K562 (cell line): Measurements from ENCODE around the gene UBE2L3. TPM values are rescaled to one million over a fixed set of nuclear protein-coding genes. Genes with fewer than 3 reads are reported as not detected.

Source experiments
- E4F1 ChIP-seq: fragments of 250-450 bp; sonication (Bioruptor Pico); IDR thresholded peaks from 2 replicates; pipeline ENCODE4 v1.5.0; 2021; ENCODE audit warnings: mild to moderate bottlenecking, borderline replicate concordance
- ELK3 ChIP-seq: fragments of 450-650 bp; formaldehyde crosslinking; IDR thresholded peaks from 2 replicates; pipeline ENCODE4 v1.4.0; 2020; ENCODE audit warnings: mild to moderate bottlenecking
- GTF3C2 ChIP-seq: IDR thresholded peaks from 3 replicates; pipeline ENCODE4 v1.6.1; 2011; ENCODE audit warnings: borderline replicate concordance, mild to moderate bottlenecking, moderate library complexity; ENCODE audit not compliant: insufficient read length; ENCODE audit errors: extremely low read depth
- HDAC2 ChIP-seq: fragments of 450-650 bp; IDR thresholded peaks from 2 replicates; pipeline ENCODE4 v1.6.1; 2016; ENCODE audit warnings: mild to moderate bottlenecking
- ID3 ChIP-seq, 2 experiments: fragments of 250-450 bp in 1 of 2; fragments of 450-650 bp in 1 of 2; sonication (Bioruptor Pico) in 1 of 2; IDR thresholded peaks; 2 replicates each; pipeline versions ENCODE4 v1.6.1 to v1.8.0; 2016 to 2021; ENCODE audit warnings: mild to moderate bottlenecking in 2 of 2, moderate library complexity in 2 of 2, missing compliant biosample characterization in 1 of 2, missing genetic modification characterization in 1 of 2
- MLX ChIP-seq, 2 experiments: fragments of 450-650 bp in 1 of 2; sonication (generic) in 1 of 2; formaldehyde crosslinking; conservative IDR thresholded peaks; 2 replicates each; pipeline versions ENCODE4 v1.4.0 to v1.8.1; 2020 to 2022; ENCODE audit warnings: mild to moderate bottlenecking in 1 of 2, missing genetic modification reagents in 1 of 2
- NR3C1 ChIP-seq: sonication (generic); formaldehyde crosslinking; IDR thresholded peaks from 2 replicates; pipeline ENCODE4 v1.8.1; 2022; ENCODE audit warnings: missing genetic modification reagents
- OTX1 ChIP-seq: fragments of 450-650 bp; formaldehyde crosslinking; IDR thresholded peaks from 2 replicates; pipeline ENCODE4 v1.4.0; 2022; ENCODE audit warnings: mild to moderate bottlenecking
- PTRF ChIP-seq: fragments of 450-650 bp; IDR thresholded peaks from 2 replicates; pipeline ENCODE4 v1.6.1; 2016; ENCODE audit warnings: mild to moderate bottlenecking, missing genetic modification characterization, missing compliant biosample characterization
- UBTF ChIP-seq, 2 experiments: IDR thresholded peaks; 2 replicates each; pipeline ENCODE4 v1.6.1; 2012; ENCODE audit warnings: improper control_type of control experiment in 2 of 2, low read depth in 2 of 2, low read length in 2 of 2, borderline replicate concordance in 1 of 2
- ZBTB33 ChIP-seq: sonication (generic); formaldehyde crosslinking; IDR thresholded peaks from 2 replicates; pipeline ENCODE4 v1.8.1; 2023; ENCODE audit warnings: mild to moderate bottlenecking, missing genetic modification reagents
- ZNF41 ChIP-seq: fragments of 250-450 bp; sonication (Bioruptor Pico); conservative IDR thresholded peaks from 2 replicates; pipeline ENCODE4 v1.4.0; 2020; ENCODE audit warnings: mild to moderate bottlenecking
- ZNF830 ChIP-seq: fragments of 250-450 bp; sonication (Bioruptor Pico); IDR thresholded peaks from 2 replicates; pipeline ENCODE4 v1.5.0; 2021; ENCODE audit warnings: mild to moderate bottlenecking
- polyA plus RNA-seq, 8 experiments: library from polyadenylated mRNA; depleted of rRNA in 4 of 8; stranded (reverse) in 5 of 8; unstranded in 3 of 8; fragments of >200 nt; fragmentation: Nextera tagmentation in 2 of 8; fragmentation: Illumina TruSeq in 1 of 8; extraction: Ambion mirVana in 2 of 8; extraction: Trizol in 1 of 8; gene quantifications; 2 replicates each; pipeline versions ENCODE4 v1.2.1 to v1.2.3, GENCODE V29; 2011 to 2014; ENCODE audit warnings: inconsistent platforms in 1 of 8, missing spikeins in 1 of 8
- total RNA-seq, 7 experiments: library from RNA; depleted of rRNA in 6 of 7; stranded (reverse); fragments of >200 nt in 6 of 7; fragmentation: Illumina TruSeq in 2 of 7; extraction: Trizol in 2 of 7; gene quantifications; 2 replicates each; pipeline versions ENCODE4 v1.2.1 to v1.2.3, GENCODE V29; 2011 to 2021; ENCODE audit warnings: low replicate concordance in 1 of 7

UBE2L3 gene
- total and polyA plus RNA-seq, 9 of the 15 experiments (the other 6 are each of a cell fraction or from before 2014, with no cell fraction given): 215 to 625 (median 285) TPM

GRCh38 chr22:21605887-21606564 is 38.5 kb downstream of the UBE2L3 start (continued):
- peak; percentile 80 for TF ChIP-seq ZBTB33 (CRISPR knock-in tag)
- TF ChIP-seq UBTF (IDR thresholded peaks at IDR 0.05; ENCODE audit: borderline replicate concordance in 1 of 2, low read depth in 2 of 2, low read length in 2 of 2): no peak
- no peak for TF ChIP-seq PTRF (tag)
- 0 out of 2 replicates have a peak, but pooled peaks have one; percentile 46 for TF ChIP-seq ZNF41 (CRISPR knock-in tag)
- TF ChIP-seq NR3C1: no peak
- TF ChIP-seq ID3 (CRISPR knock-in tag; IDR thresholded peaks at IDR 0.05): no peak
- TF ChIP-seq ID3 (tag; IDR thresholded peaks at IDR 0.05): no peak
- 0 out of 2 replicates have a peak, but pooled peaks have one; percentile 35 for TF ChIP-seq OTX1 (CRISPR knock-in tag)
- no peak for TF ChIP-seq E4F1 (CRISPR knock-in tag)
- no peak for TF ChIP-seq ZNF830
- TF ChIP-seq HDAC2: no peak
- TF ChIP-seq MLX (CRISPR knock-in tag; conservative IDR thresholded peaks at IDR 0.05): 0 out of 4 replicates have a peak, but pooled peaks of 1 of the 2 experiments have one; percentile 50
- TF ChIP-seq GTF3C2: no peak
- TF ChIP-seq ELK3 (CRISPR knock-in tag): no peak
